SIG-M5 (cell line): ENCODE results near the gene KRTAP2-3.

Source experiments
- DNase-seq: peaks from one replicate; lab custom pipeline; 2025; lab: John Stamatoyannopoulos, UW

The KRTAP2-3 gene

GRCh38 chr17:41029633-41030245 lies 30.2 kb downstream of the KRTAP2-3 start, which contains the start of gene KRTAP1-4:
TSS of gene KRTAP1-4 (minus strand) at chr17:41030195. CDS start at chr17:41030078, 117 bp downstream.
- DNase-seq, result no peak

- no peak for DNase-seq
Measured at GRCh38 chr17:41026715-41027471, 33.0 kb downstream of the KRTAP2-3 start, which contains the start of gene KRTAP1-5. TSS of gene KRTAP1-5 (minus strand) at chr17:41027208. CDS start at chr17:41027155, 53 bp downstream.

- no peak for DNase-seq
Measured at GRCh38 chr17:41024697-41025096, 35.2 kb downstream of the KRTAP2-3 start.

- DNase-seq, result no peak
Measured at GRCh38 chr17:41020336-41020735, 39.6 kb downstream of the KRTAP2-3 start.

- DNase-seq, result no peak
Measured at GRCh38 chr17:41019415-41019814, 40.5 kb downstream of the KRTAP2-3 start.

- no peak for DNase-seq
Measured at GRCh38 chr17:41018541-41018940, 41.4 kb downstream of the KRTAP2-3 start.

GRCh38 chr17:41016578-41017215 lies 43.2 kb downstream of the KRTAP2-3 start:
- no peak for DNase-seq

- DNase-seq, result no peak
Measured at GRCh38 chr17:41015454-41015853, 44.5 kb downstream of the KRTAP2-3 start.

GRCh38 chr17:41013606-41014005 lies 46.3 kb downstream of the KRTAP2-3 start:
- DNase-seq, result no peak

GRCh38 chr17:41013181-41013580 lies 46.7 kb downstream of the KRTAP2-3 start:
- no peak for DNase-seq

GRCh38 chr17:41012326-41013120 lies 47.4 kb downstream of the KRTAP2-3 start:
- no peak for DNase-seq

GRCh38 chr17:41010441-41010840 lies 49.5 kb downstream of the KRTAP2-3 start:
- no peak for DNase-seq

GRCh38 chr17:41009936-41010335 lies 50.0 kb downstream of the KRTAP2-3 start:
- DNase-seq, result no peak

GRCh38 chr17:41009301-41009760 lies 50.6 kb downstream of the KRTAP2-3 start:
- no peak for DNase-seq
